T-helper 22 cell (primary cell): ENCODE measurements around the gene SKAP1.
A peak's percentile ranks its signal among the peaks of the same experiment; 100 is the strongest.

Experiments used
- DNase-seq: peaks from one replicate; pipeline ENCODE4 v3.0.0-alpha.2; 2020; ENCODE audit warnings: low read depth

Gene SKAP1

GRCh38 chr17:48148029-48148770, 281.8 kb downstream of the SKAP1 start:
- DNase-seq, result no peak

GRCh38 chr17:48144976-48145798, 284.8 kb downstream of the SKAP1 start:
- DNase-seq, result no peak

GRCh38 chr17:48144231-48144630, 285.8 kb downstream of the SKAP1 start:
- no peak for DNase-seq

DNA sequence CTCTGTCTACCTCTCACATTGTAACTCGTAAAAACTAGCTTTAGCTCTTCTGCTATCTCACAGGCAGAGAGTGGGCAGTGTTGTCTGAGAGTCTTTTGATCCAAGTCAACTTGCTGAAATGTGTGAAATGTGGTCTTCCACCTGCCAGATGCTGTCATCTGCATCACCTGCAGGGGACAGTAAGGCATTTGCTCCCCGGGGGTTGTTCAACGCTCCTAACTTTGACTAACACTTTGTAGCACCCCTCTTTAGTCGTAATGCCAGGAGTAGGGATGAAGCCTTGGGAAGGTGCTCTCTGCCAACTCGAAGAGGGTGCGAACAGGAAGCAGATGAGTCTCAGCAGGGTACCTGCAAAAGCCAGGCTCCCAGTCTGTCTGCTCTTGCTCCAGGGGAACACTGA, 286.4 kb downstream of the SKAP1 start:
- DNase-seq, result no peak

- DNase-seq, result no peak
Observed at GRCh38 chr17:48139944-48140343, 290.1 kb downstream of the SKAP1 start.

- no peak for DNase-seq
Observed at GRCh38 chr17:48137656-48138055, 292.4 kb downstream of the SKAP1 start.

- DNase-seq, result no peak
Observed at GRCh38 chr17:48134912-48135480, 295.0 kb downstream of the SKAP1 start.

GRCh38 chr17:48132385-48132784, 297.6 kb downstream of the SKAP1 start:
- DNase-seq, result no peak

- peak; percentile 5 for DNase-seq
Observed at GRCh38 chr17:48131216-48131824, 298.7 kb downstream of the SKAP1 start.

DNA sequence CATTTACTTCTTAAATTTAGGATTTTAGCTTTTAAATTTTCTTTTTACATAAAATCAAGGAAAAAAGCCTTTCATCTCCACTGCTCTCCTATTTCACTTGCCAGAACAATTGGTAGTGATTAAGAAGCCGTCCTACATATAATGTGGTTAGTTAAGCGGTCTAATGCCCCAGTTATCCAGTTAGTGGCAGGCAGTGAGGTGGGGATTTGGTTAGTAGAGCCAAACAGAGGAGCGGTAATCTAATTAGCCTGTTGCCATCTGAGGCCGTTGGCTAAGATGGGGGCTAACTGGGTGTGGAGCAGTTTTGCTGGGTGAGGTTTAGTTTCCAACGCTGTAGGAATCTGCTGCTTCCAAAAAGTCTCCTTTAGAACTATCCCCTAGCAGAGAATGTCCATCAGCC, 300.0 kb downstream of the SKAP1 start:
- no peak for DNase-seq

DNA sequence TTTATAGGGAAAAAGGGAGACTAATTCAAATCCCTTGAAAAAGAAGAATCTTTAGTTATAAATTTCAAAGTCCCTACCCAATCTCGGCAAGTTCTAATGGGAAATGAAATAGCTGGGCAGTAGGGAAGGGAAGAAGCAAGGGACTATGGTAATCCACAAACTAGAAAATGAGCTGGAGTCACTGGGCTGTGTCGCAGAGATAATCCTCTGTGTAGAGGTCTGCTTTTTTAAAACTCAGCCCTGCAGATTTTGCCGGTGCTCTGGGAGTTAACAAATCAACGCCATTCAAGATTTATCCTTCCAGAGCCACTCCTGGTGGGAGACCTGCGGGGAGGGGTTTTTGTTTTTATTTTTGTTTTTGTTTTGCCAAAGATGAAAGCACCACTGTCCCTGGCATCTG, 301.6 kb downstream of the SKAP1 start:
- no peak for DNase-seq

- DNase-seq, result no peak
Observed at GRCh38 chr17:48127371-48128051, 302.5 kb downstream of the SKAP1 start.

DNA sequence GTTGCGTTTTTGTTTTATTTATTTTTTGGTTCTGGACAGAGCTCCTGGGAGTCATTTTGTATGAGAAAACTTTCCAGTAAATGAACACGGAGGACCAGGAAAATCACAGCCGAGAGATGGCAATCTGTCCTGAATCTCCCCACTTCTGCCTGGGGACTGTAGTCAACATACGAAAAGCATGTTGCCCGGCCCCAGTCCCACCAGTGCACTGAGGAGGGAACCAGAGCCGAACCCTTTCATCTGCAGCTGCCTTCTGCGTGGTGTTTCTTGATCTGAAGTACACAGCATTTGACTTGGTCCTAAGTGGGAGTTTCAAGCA, 303.5 kb downstream of the SKAP1 start:
- no peak for DNase-seq

- no peak for DNase-seq
Observed at GRCh38 chr17:48125829-48126531, 304.0 kb downstream of the SKAP1 start.

DNA sequence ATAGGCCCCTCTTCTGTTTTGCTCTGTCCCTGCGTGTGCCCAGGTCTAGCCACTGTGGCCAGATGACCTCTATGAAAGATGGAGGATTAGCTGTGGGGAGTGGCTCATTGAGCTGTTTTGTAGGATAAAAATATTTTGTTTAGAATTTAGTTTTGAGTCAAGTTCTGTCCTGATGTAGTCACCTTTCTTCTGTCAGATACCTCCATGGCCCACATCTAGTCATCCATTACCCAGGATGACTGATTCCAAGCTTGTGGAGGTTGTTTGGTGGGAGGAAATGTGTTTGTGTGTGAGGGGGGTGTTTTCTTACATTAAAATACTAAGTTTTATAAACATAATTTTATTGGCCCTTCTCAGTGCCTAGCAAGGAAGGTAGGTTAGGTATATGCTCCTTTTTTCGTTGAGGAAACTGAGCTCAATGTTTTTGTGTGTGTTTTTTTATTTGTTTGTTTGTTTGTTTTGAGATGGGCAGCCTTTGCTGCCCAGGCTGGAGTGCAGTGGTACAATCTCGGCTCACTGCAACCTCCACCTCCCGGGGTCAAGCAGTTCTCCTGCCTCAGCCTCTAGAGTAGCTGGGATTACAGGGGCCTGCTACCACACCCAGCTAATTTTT, 306.1 kb downstream of the SKAP1 start:
- no peak for DNase-seq

- no peak for DNase-seq
Observed at GRCh38 chr17:48123111-48123510, 306.9 kb downstream of the SKAP1 start.

DNA sequence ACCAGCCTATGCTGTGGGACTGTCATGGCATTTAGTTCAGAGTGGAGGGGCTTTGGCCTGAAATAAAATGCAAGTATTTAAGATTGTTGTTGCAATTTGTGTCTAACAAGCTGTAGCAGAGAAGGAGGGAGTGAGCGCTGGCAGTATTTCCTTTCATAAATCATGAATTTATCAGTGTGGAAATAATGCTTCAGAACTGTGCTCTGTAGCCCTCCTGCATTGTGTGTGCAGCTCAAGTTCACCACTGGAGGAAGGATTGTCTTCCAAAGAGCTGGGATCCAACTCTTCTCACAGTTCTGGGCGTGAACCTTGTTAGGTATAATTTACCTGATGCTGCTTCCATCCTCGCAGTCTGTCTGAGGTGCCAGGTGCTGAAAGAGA, 307.4 kb downstream of the SKAP1 start:
- no peak for DNase-seq

- DNase-seq, result no peak
Observed at GRCh38 chr17:48121923-48122664, 307.9 kb downstream of the SKAP1 start.

DNA sequence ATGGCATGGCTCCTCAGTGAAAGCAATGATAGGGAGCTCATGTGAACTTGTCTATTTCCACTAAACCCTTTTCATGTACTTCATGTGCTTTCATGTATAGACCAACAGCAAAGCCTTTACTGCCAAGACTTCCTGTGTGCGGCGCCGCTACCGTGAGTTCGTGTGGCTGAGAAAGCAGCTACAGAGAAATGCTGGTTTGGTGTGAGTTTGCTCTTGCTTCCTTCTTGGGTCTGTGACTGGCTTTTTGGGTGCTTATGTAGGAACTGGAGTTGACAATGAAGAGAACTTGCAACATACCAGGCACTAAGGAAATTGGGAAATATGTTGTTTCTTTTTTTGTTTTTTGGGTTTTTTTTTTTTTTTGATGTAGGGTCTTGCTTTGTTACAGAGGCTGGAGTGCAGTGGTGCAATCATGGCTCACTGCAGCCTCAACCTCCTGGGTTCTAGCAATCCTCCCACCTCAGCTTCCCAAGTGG, 316.8 kb downstream of the SKAP1 start:
- DNase-seq, result peak; percentile 8

DNA sequence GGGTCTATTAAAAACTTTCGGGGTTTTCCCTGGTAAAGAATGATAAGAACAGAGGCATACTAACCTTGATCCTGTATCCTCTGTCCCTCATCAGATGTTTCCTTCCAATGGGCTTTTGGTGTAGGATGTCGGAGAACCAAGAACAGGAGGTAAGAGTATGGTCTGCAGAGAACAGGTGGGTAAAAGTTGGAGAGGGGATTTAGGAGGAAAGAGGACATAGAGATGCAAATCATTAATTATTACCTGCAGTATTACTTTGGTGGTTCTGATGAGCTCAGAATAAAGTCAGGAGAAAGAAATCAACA, 318.1 kb downstream of the SKAP1 start:
- no peak for DNase-seq

GRCh38 chr17:48110761-48111160, 319.3 kb downstream of the SKAP1 start:
- DNase-seq, result no peak
